ENCODE data around the gene ADAM15. TPM values are rescaled to one million over a fixed set of nuclear protein-coding genes. Genes with fewer than 3 reads are reported as not detected.
A peak's percentile ranks its signal among the peaks of the same experiment; 100 is the strongest.

The ADAM15 gene
- total and polyA plus RNA-seq, 2 of the 8 experiments (the other 6 are each of a cell fraction or from before 2014, with no cell fraction given) = 32.9 to 37.6 TPM

DNA sequence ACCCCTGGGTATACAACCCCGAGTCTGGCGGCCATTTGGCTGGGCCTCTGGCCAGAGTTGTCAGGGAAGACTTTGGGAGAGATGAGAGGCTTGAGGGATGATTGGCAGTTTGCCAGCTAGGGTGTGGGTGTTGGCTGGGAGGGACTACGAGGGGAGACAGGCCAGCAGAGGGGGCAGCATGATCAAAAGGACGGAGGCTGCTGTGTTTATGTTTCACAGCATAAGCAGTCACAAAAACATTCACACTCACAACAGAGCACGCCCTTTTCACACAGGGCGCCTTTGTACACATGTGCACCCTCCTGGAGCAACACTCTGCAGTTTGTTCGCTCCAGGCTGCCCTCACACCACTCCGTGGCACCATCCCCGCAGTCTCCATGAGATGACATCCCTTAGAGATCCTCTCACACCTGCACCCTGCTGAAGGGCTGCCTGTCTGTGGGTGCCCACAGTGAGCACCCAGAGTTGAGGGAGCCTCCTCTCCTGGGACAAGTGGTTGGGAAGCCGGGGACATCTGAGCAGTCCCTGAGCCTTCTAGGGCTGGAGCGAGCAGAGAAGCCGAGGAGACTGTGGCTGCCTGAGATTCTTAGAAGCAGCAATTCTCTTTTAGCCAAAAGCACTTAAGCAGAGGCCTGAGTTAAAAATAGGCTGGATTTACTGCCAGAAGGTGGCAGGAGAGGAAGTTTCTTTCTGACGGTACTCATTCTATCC, 43.0 kb downstream of the ADAM15 start:
- Histone ChIP-seq H3K27ac (ENCODE audit: low read depth, low read length) (no peak overlapping the region; the same call in 1 of the 2 replicates), H2BK12ac (ENCODE audit: low read depth, low read length) (0 out of 2 replicates have a peak overlapping the region, but pooled peaks have one; percentile 55), H2BK15ac (ENCODE audit: low read length) (peak overlapping the region; percentile 81; the same call in 1 of the 2 replicates), H3K79me2 (ENCODE audit: control insufficient read depth in 1 of 2, insufficient read depth in 2 of 2, low read length in 2 of 2) (no peaks in the 10 kb centered on the region), H4K5ac (ENCODE audit: insufficient read length, low read depth, low read length) (no peak overlapping the region), H4K91ac (replicated peaks; ENCODE audit: insufficient read length, low read length) (no peak overlapping the region), H2BK120ac (replicated peaks; ENCODE audit: low read depth, low read length) (no peak overlapping the region), H3K4me1 (replicated peaks in 1 of 4; ENCODE audit: control insufficient read depth in 3 of 4, insufficient read depth in 4 of 4, low read length in 3 of 4) (peaks cover 0 to 10% (median 8%) of the 10 kb centered on the region in 4 experiments; a peak in 5 of 7 replicates), H2AK5ac (ENCODE audit: low read depth, low read length) (no peak overlapping the region), H3K9ac (replicated peaks in 1 of 4; ENCODE audit: extremely low read depth in 1 of 4, low read depth in 3 of 4, low read length in 3 of 4) (no peak overlapping the region), H3K14ac (ENCODE audit: insufficient read length) (no peak overlapping the region), H3K4ac (replicated peaks; ENCODE audit: insufficient read length, low read depth, low read length) (peak overlapping the region; percentile 2), H3K56ac (replicated peaks; ENCODE audit: insufficient read length, low read depth, low read length) (no peak overlapping the region), H2BK5ac (ENCODE audit: low read depth, low read length) (no peak overlapping the region), H4K8ac (ENCODE audit: extremely low read depth, insufficient read depth, low read length) (no peak overlapping the region), H3K4me2 (ENCODE audit: insufficient read depth in 1 of 2, low read depth in 2 of 2, low read length in 2 of 2) (peak overlapping the region; percentile 19 to 30; a peak in 2 of 4 replicates), H2BK20ac (ENCODE audit: low read length) (no peak overlapping the region), H3K36me3 (ENCODE audit: control insufficient read depth in 2 of 4, insufficient read depth in 4 of 4, low read length in 3 of 4) (no peaks in the 10 kb centered on the region), H2AFZ (ENCODE audit: low read length) (peak overlapping the region; percentile 63), H3K79me1 (ENCODE audit: low read depth, low read length) (no peaks in the 10 kb centered on the region), H3K4me3 (ENCODE audit: extremely low read depth in 1 of 4, insufficient read depth in 2 of 4, low read depth in 3 of 4, low read length in 4 of 4) (no peak overlapping the region), H3K23me2 (ENCODE audit: low read depth, low read length) (no peaks in the 10 kb centered on the region), H3K27me3 (replicated peaks in 1 of 4; ENCODE audit: control insufficient read depth in 3 of 4, extremely low read depth in 1 of 4, insufficient read depth in 3 of 4, low read length in 3 of 4) (peaks cover 0 to 12% (median 2%) of the 10 kb centered on the region in 4 experiments; a peak in 2 of 7 replicates), H3K9me3 (ENCODE audit: insufficient read depth in 2 of 2, low read depth in 1 of 2, low read length in 1 of 2) (no peaks in the 10 kb centered on the region), H3K23ac (ENCODE audit: insufficient read length) (no peak overlapping the region), H3K18ac (ENCODE audit: extremely low read depth, low read length) (peak overlapping the region; percentile 62), H4K20me1 (replicated peaks in 1 of 2; ENCODE audit: control insufficient read depth in 1 of 2, insufficient read depth in 2 of 2, low read length in 2 of 2) (no peaks in the 10 kb centered on the region)
- DNase-seq (ENCODE audit: low read depth in 1 of 2, low spot score in 2 of 2) (peak in 1 of 2 experiments; percentile 54), FAIRE-seq (no peak)
- CTCF ChIA-PET (ENCODE audit: partially characterized antibody) = interaction anchor here (0.9 to 6.9 kb wide), 14 partner anchors 9 to 79 kb away, joined by 3 to 101 read pairs (median 6); partner anchors contain the start of genes EFNA4 and KRTCAP2
- 70% methylated on average over 13 of the region's 13 CpGs; no CpG with 5 or more reads in 1 of the 2 experiments for WGBS, 2 experiments (ENCODE audit: extremely low coverage in 1 of 2, insufficient coverage in 1 of 2, insufficient read length in 1 of 2, insufficient replicate concordance in 2 of 2, low coverage in 1 of 2, low lambda C conversion rate in 2 of 2, missing lambda C conversion rate in 1 of 2)
- POLR2A ChIA-PET (ENCODE audit: partially characterized antibody) = interaction anchor here (0.6 to 1.2 kb wide), 3 partner anchors 37 to 100 kb away, joined by 3 to 4 read pairs (median 3); no protein-coding TSS in a partner anchor
- TF ChIP-seq TAF7 (optimal IDR thresholded peaks at IDR 0.05; ENCODE audit: borderline replicate concordance, low read depth, low read length) (no peak), YY1 (IDR thresholded peaks at IDR 0.05; ENCODE audit: low read depth, low read length) (no peak), RAD21 (IDR thresholded peaks at IDR 0.05 in 1 of 2, conservative IDR thresholded peaks at IDR 0.05 in 1 of 2; ENCODE audit: low read depth in 2 of 2, low read length in 2 of 2) (peak; percentile 54 to 69), ASH2L (IDR thresholded peaks at IDR 0.05; ENCODE audit: low read length) (no peak), RNF2 (IDR thresholded peaks at IDR 0.05; ENCODE audit: borderline replicate concordance, low read depth, low read length, missing control alignments, poor library complexity, severe bottlenecking) (no peak)
- TF ChIP-seq, protein P1, sequence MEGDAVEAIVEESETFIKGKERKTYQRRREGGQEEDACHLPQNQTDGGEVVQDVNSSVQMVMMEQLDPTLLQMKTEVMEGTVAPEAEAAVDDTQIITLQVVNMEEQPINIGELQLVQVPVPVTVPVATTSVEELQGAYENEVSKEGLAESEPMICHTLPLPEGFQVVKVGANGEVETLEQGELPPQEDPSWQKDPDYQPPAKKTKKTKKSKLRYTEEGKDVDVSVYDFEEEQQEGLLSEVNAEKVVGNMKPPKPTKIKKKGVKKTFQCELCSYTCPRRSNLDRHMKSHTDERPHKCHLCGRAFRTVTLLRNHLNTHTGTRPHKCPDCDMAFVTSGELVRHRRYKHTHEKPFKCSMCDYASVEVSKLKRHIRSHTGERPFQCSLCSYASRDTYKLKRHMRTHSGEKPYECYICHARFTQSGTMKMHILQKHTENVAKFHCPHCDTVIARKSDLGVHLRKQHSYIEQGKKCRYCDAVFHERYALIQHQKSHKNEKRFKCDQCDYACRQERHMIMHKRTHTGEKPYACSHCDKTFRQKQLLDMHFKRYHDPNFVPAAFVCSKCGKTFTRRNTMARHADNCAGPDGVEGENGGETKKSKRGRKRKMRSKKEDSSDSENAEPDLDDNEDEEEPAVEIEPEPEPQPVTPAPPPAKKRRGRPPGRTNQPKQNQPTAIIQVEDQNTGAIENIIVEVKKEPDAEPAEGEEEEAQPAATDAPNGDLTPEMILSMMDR (IDR thresholded peaks at IDR 0.05; ENCODE audit: control extremely low read depth in 1 of 3, insufficient read depth in 1 of 3, low read depth in 1 of 3, low read length in 3 of 3) = peak in 2 of 3 experiments; percentile 57 to 70; a peak in 3 of 4 replicates

All from H1 (cell line).